Ecto neural progenitor cell (in vitro differentiated cells): ENCODE data around the gene EIF4H.
"Not testable (repeated sequence)": the region's sequence is repeated elsewhere in the genome, so short reads cannot be mapped to it uniquely, and the experiment has no call there.

ENCODE experiments used
- DNase-seq: peaks from one replicate; pipeline ENCODE4 v3.0.0-alpha.2; 2018; ENCODE audit warnings: low spot score

The EIF4H gene

GRCh38 chr7:74173866-74174605 is at the start of gene EIF4H:
Gene EIF4H (plus strand): TSS chr7:74174356. CDS start chr7:74174384, 28 bp downstream.
- DNase-seq = peak; percentile 97

- no peak for DNase-seq
Measured at GRCh38 chr7:74126220-74126880, 47.8 kb upstream of the EIF4H start.

GRCh38 chr7:74129887-74130286 is 44.3 kb upstream of the EIF4H start:
- no peak for DNase-seq

GRCh38 chr7:74130518-74130917 is 43.6 kb upstream of the EIF4H start:
- no peak for DNase-seq

- DNase-seq = no peak
Measured at GRCh38 chr7:74134117-74134620, 40.0 kb upstream of the EIF4H start.

- no peak for DNase-seq
Measured at GRCh38 chr7:74138334-74138867, 35.8 kb upstream of the EIF4H start.

- DNase-seq = no peak
Measured at GRCh38 chr7:74138945-74139843, 35.0 kb upstream of the EIF4H start.

- no peak for DNase-seq
Measured at GRCh38 chr7:74141705-74142104, 32.5 kb upstream of the EIF4H start.

GRCh38 chr7:74143383-74143782 is 30.8 kb upstream of the EIF4H start:
- no peak for DNase-seq

GRCh38 chr7:74148491-74148890 is 25.7 kb upstream of the EIF4H start:
- no peak for DNase-seq

GRCh38 chr7:74149071-74149470 is 25.1 kb upstream of the EIF4H start:
- no peak for DNase-seq

GRCh38 chr7:74149603-74150002 is 24.6 kb upstream of the EIF4H start:
- no peak for DNase-seq

- no peak for DNase-seq
Measured at GRCh38 chr7:74153736-74154135, 20.4 kb upstream of the EIF4H start.

- DNase-seq = no peak
Measured at GRCh38 chr7:74155810-74156395, 18.3 kb upstream of the EIF4H start.

GRCh38 chr7:74157605-74158004 is 16.6 kb upstream of the EIF4H start:
- no peak for DNase-seq

- DNase-seq = no peak
Measured at GRCh38 chr7:74164985-74165456, 9.1 kb upstream of the EIF4H start.

GRCh38 chr7:74165867-74166593 is 8.1 kb upstream of the EIF4H start:
- no peak for DNase-seq

GRCh38 chr7:74167324-74167723 is 6.8 kb upstream of the EIF4H start:
- DNase-seq = not testable (repeated sequence)

- no peak for DNase-seq
Measured at GRCh38 chr7:74173074-74173473, 1.1 kb upstream of the EIF4H start.

GRCh38 chr7:74173491-74173865 is 678 bp upstream of the EIF4H start:
- no peak for DNase-seq

GRCh38 chr7:74174606-74175082 is 488 bp downstream of the EIF4H start:
- DNase-seq = peak; percentile 69
